ENCODE data around the gene RBM4B.

RBM4B gene

DNA sequence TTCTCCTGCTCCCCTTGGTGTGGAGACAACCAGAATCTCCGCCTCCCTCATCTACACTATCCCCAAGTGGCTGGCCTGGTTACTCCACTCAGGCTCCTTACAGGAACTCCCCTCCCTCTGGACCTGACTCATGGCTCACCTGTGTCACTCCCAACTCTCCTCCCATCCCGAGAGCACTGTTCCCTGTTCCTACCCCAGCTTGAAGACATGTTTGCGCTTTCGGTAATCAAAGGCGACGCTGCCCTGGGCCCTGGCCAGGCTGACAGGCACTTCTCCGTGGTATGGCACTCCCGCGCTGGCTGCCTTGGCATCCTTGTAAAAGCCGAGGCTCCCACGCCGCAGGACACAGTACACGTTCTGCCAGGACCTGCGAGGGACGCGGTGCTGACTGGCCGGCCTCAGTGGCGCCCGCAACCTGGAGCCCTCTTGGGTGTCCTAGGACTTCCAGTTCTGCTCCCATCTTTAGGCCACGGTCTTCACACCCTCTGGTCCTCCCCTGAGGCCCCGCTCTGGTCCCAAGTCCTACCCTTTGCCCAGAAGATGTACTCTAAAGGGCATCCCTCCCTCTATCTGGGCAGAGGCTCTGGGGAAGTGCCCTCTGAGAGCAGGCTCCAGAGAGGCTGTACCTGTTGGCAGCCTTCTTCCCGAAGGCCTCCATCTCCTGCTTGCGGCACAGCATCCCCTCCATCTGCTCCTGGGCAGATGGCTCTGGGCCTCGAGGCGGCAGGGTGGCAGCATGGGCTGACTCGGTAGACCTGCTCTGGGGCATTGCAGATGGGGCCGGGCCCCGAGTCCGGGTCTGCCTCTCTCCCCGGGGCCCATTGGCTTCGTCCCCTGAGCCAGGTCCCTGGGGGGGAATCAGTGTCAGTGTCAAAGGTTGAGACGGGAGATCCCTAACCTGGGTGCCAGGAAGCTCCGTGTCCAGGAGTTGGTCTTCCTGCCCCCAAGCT, 9.4 kb upstream of the RBM4B start:
- peak; percentile 42 for DNase-seq (ENCODE audit: low spot score)

- peak; percentile 39 for DNase-seq (ENCODE audit: low spot score)
Measured at GRCh38 chr11:66686100-66686785, 8.6 kb upstream of the RBM4B start.

DNA sequence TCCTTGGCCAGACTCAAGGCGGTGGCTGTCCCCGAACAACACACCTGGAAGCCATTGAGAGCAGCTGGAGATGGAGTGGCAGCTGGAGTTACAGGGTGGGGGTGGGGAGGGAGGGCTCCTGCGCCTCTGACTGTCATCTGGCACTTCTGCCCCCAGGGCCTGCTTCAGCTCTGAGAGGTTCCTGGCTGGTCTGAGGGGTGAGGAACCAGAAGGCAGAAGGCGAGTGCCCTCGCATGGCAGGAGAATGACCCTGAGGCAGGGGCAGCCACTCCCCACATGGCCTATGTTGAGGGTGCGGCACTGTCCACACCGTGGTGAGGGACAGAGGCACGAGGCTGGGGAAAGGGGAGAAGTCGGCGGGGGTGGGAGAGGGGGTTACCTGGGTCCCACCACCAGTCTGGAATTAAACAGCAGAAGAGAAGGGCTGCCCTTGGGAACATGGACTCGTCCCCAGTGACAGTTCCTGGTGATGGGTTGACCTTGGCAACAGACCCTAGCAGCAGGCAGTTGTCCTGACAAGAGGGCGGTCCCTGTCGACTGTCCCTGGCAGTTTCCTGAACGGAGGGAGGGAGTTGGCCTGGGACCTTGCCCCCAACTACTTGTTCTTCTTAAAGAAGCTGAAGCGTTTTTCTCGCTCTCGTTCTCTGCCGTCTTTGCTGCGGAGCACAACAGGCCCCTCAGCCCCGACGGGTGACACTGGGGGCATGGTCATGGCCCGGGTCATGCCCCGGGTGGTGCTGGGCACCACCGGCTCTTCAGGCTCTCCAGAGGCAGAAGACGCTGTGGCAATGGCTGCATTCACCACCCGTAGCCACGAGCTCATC, 7.8 kb upstream of the RBM4B start:
- no peak for DNase-seq (ENCODE audit: low spot score)

GRCh38 chr11:66684635-66685034, 6.9 kb upstream of the RBM4B start:
- no peak for DNase-seq (ENCODE audit: low spot score)

DNA sequence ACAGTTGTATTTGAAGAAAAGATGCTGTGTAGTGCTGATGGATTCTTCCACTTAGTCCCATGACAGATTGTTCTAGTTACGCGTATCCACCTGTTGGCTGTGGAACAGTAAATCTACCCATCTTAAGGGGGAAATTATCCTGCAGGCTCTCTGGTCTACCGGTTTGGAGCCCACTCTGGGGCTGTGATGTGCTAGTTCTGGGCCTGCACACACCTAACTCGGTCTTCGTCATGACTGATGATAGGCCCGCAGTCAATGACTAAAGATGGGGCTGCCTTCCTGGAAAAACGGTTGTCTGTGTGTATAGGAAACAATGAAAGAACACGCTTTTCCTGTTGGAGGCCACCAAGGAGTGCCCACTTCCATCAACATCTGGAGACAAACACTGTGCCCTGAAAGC, 6.2 kb upstream of the RBM4B start:
- no peak for DNase-seq (ENCODE audit: low spot score)

GRCh38 chr11:66680966-66681645, 3.4 kb upstream of the RBM4B start:
- no peak for DNase-seq (ENCODE audit: low spot score)

DNA sequence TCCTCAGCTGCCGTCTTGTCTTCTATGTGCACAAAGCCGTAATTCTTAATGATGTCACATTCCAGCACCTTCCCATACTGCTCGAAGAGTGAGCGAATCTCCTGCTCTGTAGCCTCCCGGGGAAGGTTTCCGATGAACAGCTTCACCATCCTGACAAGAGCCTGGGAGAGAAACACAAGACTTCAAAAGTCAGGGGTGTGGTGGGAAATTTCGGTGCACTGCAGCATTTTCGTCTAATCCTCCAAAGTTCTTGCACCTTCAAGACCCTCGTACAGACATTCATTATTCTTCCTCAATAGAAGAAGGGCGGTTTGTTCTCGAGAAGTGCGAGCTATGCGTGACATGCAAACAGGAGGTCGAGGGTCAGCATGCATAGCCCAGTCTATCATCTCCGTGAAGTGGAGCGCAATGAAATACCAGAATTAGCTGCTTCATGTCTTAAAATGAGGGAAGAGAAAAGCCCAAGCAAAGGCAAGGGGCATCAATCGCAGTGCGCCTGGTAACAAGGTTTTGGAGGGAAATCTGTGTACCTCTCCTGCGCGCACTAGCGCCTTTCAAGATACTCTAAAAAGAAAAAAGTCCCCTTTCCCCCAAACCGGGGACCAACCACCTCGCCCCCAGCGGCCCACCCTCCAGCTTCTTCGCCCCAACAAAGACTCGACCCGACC, 622 bp downstream of the RBM4B start:
- no peak for DNase-seq (ENCODE audit: low spot score)

DNA sequence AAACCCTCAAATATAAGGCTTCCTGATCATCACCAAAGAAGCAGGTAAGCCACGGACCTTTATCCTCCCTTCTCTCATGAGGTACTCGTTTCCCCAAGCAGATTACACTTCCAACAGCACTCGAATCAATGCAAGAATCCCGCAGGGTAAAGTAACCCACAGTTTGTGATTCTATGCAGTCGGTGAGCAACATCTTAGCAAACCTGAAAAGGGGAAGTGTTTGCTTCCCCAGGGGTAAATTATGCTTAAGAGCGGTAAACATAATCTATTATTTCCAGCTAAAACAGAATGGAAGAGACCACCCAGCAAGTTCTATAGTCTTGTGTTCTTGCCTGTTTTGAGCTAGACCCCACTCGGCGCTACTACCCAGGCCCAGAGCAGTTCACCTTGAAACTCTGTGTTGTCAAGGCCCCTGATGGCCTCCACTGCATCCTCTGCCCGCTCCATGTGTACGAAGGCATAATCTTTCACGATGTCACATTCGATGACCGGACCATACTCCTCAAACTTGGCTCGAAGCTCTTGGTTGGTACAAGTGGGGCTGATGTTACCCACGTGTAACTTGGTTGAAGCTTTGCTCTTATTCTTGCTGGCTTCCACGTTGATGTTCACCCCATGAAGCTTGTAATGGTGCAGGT, 1.3 kb downstream of the RBM4B start:
- no peak for DNase-seq (ENCODE audit: low spot score)

GRCh38 chr11:66674964-66675602, 2.6 kb downstream of the RBM4B start:
- peak; percentile 72 for DNase-seq (ENCODE audit: low spot score)

DNA sequence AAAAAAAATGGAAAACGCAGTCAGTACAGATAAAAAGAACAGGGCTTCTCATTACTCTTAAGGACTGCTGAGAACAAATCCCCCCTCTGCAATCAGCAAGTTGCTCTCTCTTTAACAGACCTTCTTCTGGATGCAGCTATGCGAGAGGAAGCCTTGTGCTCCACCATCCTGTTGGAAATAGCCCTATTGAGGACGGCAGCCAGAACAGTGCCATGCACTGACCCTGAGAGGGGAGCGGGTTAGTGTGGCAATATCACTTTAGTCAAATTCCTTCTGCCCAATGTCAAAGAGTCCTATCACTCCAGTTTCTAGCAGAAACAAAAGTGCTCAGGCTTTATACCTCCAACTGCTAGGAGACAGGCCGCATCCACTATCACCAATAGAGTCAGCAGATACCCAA, 6.9 kb downstream of the RBM4B start:
- DNase-seq (ENCODE audit: low spot score), result no peak

- no peak for DNase-seq (ENCODE audit: low spot score)
Measured at GRCh38 chr11:66665369-66665768, 12.3 kb downstream of the RBM4B start.

DNA sequence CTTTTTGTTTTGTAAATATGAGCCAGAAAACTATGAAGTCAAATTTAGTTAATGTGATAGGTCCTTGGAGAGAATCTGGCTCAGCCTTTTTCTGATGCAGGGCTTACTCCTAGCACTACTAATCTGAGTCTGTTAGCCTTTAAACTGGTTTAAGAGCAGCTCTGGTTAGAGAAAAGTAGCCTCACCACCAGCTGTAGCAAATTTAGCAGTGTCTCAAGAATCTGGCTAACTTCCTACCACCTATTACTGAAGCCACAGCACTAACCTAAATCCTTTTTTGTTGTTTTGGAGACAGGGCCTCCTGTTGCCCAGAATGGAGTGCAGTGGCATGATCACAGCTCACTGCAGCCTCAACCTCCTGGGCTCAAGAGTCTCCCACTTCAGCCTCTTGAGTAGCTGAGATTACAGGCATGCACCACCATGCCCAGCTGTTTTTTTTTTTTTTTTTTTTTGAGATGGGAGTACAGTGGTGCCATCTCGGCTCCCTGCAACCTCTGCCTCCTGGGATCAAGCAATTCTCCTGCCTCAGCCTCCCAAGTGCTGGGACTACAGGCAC, 13.9 kb downstream of the RBM4B start:
- DNase-seq (ENCODE audit: low spot score), result no peak

- DNase-seq (ENCODE audit: low spot score), result no peak
Measured at GRCh38 chr11:66659763-66660162, 17.9 kb downstream of the RBM4B start.

- no peak for DNase-seq (ENCODE audit: low spot score)
Measured at GRCh38 chr11:66653123-66653522, 24.6 kb downstream of the RBM4B start.

GRCh38 chr11:66652651-66653050, 25.0 kb downstream of the RBM4B start:
- no peak for DNase-seq (ENCODE audit: low spot score)

DNA sequence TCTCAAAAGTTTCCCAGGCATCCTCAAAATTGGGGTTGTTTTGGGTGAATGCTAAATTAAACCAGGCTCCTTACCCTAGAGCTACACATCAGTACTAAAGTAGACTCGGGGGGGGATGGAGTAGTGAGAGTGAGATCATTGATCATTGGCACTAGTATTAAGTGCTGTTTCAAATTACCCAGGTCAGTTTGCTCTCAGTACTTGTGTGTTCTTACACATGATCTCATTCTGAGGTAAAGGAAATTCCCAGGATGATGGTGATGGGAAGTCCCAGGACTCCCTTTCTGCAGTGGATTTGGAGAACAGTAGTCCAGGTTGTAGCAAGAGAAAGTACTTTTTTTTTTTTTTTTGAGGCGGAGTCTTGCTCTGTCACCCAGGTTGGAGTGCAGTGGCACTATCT, 26.7 kb downstream of the RBM4B start:
- no peak for DNase-seq (ENCODE audit: low spot score)

GRCh38 chr11:66649903-66650302, 27.8 kb downstream of the RBM4B start:
- DNase-seq (ENCODE audit: low spot score), result no peak

GRCh38 chr11:66646828-66647227, 30.9 kb downstream of the RBM4B start:
- DNase-seq (ENCODE audit: low spot score), result no peak

DNA sequence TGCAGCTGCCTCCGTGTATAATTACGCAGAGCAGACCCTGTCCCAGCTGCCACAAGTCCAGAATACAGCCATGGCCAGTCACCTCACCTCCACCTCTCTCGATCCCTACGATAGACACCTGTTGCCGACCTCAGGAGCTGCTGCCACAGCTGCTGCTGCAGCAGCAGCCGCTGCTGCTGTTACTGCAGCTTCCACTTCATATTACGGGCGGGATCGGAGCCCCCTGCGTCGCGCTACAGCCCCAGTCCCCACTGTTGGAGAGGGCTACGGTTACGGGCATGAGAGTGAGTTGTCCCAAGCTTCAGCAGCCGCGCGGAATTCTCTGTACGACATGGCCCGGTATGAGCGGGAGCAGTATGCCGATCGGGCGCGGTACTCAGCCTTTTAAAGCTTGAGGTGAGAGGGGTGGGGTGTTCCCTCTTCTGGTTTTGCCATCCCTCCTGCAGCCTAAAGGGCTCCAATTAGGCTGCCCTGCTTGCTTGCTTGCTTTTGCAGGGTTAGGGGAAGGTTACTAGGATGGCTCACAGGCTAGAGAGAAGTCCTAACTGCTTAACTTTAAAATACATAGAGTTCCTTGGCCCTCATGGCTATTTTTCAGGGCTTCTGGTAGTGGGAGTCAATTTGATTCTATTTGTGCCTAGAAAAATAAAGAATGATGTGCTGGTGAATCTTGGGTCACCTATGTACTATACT, 33.8 kb downstream of the RBM4B start:
- DNase-seq (ENCODE audit: low spot score), result no peak

Measured in HuH-7.5 (cell line).